Activated CD4-positive, alpha-beta T cell treated with anti-CD3 and anti-CD28 coated beads for 48 hours (primary cell): Measurements from ENCODE around the gene BRCA1.
A peak's percentile ranks its signal among the peaks of the same experiment; 100 is the strongest.

ENCODE experiments used
- DNase-seq: peaks from one replicate; pipeline ENCODE4 v3.0.0-alpha.2; 2020

The BRCA1 gene

DNA sequence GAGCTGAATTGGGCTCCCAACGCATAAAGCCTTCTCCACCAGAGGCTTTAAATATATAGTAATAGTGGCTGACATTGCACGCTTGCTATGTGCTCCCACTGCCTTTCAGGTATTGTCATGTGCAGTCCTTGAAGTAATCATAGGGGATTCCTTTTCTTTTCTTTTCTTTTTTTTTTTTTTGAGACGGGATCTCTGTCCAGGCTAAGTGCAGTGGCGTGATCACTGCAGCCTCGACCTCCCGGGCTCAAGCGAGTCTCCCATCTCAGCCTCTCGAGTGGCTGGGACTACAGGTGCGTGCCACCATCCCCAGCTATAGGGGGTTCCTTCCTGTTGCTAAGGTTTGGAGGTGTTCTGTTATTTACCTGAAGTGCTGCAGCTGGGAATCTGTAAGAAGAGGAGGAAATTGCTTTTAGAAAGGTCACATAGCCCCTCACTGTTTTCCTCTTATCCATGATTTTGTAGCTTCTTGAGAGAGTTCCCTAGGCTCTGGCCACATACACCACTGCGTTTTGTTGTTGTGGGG, 126.1 kb downstream of the BRCA1 start:
- no peak for DNase-seq

DNA sequence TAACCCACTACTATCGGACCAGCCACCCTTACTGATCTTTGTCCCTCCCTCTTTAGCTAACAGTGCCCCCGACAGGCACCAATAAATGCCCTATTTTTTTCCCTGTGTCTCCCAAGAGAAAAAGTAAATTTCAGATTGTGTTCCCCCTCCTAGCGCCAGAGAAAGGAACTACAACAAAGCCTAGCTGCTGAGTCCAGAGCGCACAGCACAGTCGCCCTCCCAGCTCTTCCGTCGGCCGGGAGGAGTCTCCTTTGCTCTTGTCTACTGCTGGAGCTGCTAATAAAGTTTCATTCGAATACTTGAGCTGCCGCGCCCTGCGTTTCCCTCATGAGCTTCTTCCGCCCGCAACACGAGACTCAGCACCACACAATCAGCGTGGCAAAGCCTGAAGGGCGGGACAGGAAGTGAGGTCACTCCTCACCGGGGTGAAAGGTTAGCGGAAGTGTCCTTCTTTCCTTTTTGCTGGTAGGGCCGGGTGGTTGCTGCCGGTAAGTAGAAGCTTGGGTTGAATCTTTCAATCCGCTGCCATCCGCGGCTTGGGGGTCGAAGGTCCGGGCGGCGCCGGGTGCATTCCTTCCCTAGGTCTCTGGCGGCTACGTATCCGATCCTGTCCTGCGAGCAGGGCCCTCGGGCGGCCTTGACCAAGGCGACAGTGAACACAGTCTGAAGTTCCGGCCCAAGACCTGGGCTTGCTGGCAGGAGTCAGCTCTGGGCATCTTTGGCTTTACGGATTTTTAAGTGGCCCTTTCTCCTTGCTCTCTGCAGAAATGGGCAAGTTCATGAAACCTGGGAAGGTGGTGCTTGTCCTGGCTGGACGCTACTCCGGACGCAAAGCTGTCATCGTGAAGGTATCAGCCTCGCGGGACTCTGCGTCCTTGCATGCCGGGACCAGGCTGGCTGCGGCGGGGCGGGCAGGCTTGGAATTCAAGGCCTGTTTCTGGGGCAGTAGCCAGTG, 126.9 kb downstream of the BRCA1 start, which contains the start of gene RPL27:
Gene RPL27, plus strand, starts transcription at position 436 of the 955 bp plus-strand sequence. Its CDS starts 332 bp downstream, at position 768.
- DNase-seq = peak; percentile 98

DNA sequence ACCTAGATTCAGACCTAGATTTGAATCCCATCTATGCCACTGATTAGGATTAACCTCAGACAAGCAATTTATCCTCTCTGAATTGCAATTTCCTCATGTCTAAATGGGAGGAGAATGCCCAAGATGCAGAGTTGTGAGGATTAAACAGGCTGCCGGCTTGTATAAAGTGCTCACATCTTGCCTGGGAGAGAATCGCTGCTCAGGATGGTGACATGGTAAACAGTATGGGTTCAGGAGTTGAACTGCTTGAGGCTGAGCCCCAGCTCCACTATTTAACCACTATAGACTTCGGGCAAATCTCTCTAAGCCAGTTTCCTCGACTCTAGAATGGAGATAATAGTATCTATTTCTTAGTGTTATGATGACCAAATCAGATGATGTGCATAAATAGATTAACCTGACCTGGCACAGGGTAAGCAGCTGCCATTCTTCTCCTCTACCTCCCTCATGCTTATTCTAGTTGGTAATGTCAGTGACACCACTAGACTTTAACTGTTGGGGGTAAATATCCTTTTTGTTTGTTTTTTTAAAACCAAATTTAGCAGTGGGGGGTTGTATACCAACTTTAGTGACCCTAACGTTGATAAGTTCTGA, 127.7 kb downstream of the BRCA1 start:
- no peak for DNase-seq
